Stomach smooth muscle (tissue), 2 donors: ENCODE data around the gene INSYN1.

ENCODE experiments used
- H3K27ac ChIP-seq: one replicate; pipeline ENCODE4 v1.7.0; 2013; ENCODE audit warnings: mild to moderate bottlenecking, low read length, inconsistent platforms
- H3K27me3 ChIP-seq, 2 donors: one replicate each; pipeline ENCODE4 v1.7.0; 2013; ENCODE audit warnings: low read length in 2 of 2; ENCODE audit not compliant: insufficient read depth in 2 of 2, control insufficient read depth in 1 of 2
- H3K36me3 ChIP-seq, 2 donors: one replicate each; pipeline ENCODE4 v1.7.0; 2013; ENCODE audit warnings: low read length in 2 of 2; ENCODE audit not compliant: control insufficient read depth in 2 of 2, insufficient read depth in 2 of 2
- H3K4me1 ChIP-seq: one replicate; pipeline ENCODE4 v1.7.0; 2013; ENCODE audit warnings: low read length; ENCODE audit not compliant: control insufficient read depth, insufficient read depth
- H3K4me3 ChIP-seq, 2 donors: one replicate each; pipeline ENCODE4 v1.7.0; 2013; ENCODE audit warnings: low read length in 2 of 2
- H3K9ac ChIP-seq, 2 donors: one replicate each; pipeline ENCODE4 v1.7.0; 2013; ENCODE audit warnings: low read length in 2 of 2, mild to moderate bottlenecking in 1 of 2
- H3K9me3 ChIP-seq, 2 donors: one replicate each; pipeline ENCODE4 v1.7.0; 2013; ENCODE audit warnings: low read length in 2 of 2; ENCODE audit not compliant: control insufficient read depth in 2 of 2
- donor health status: healthy.
- donor health status: Pancreatic carcinoma.

INSYN1 gene

DNA sequence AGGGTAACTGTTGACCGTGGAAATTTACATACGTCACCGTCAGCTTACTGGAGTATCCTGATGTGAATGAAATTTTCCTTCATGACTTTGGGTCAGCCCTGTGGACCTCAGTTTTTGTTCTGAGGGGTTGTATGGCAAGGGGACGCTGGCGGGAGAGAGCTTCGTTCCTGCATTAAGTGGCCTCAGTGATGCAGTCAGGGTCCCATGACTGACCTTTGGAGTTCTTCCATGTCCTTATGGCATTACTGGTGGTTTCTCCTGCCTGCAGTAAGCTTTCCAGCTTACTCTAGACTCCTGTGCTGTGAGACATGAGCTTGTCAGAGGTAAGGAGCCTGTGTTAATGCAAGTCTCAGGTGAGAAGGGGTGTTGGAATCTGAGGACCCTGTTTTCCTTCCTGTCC, 67.2 kb downstream of the INSYN1 start:
- peak overlapping the region in 1 of 2 donors; percentile 82 for H3K4me3 ChIP-seq
- H3K9me3 ChIP-seq: no peaks in the 10 kb centered on the region
- H3K27ac ChIP-seq: no peak overlapping the region
- H3K36me3 ChIP-seq: no peaks in the 10 kb centered on the region
- no peaks in the 10 kb centered on the region for H3K27me3 ChIP-seq
- H3K9ac ChIP-seq: peak overlapping the region in 1 of 2 donors; percentile 29
- H3K4me1 ChIP-seq: peaks cover 47% of the 10 kb centered on the region
